Muscle of leg (tissue), 11 donors: ENCODE measurements around the gene CRB2. TPM values are rescaled to one million over a fixed set of nuclear protein-coding genes. Genes with fewer than 3 reads are reported as not detected.

Source experiments
- DNase-seq: peaks from one replicate; pipeline ENCODE4 v3.0.0; 2013
- H3K27ac ChIP-seq: one replicate; pipeline ENCODE4 v1.5.1; 2013; ENCODE audit warnings: mild to moderate bottlenecking, low read length, control low read depth
- H3K27me3 ChIP-seq: one replicate; pipeline ENCODE4 v1.6.1; 2013; ENCODE audit warnings: low read length; ENCODE audit not compliant: control insufficient read depth, insufficient read depth
- H3K36me3 ChIP-seq: one replicate; pipeline ENCODE4 v1.6.1; 2013; ENCODE audit warnings: low read length; ENCODE audit not compliant: control insufficient read depth, insufficient read depth
- H3K4me1 ChIP-seq: one replicate; pipeline ENCODE4 v1.6.1; 2013; ENCODE audit warnings: low read length; ENCODE audit not compliant: control insufficient read depth, insufficient read depth
- H3K4me3 ChIP-seq: one replicate; pipeline ENCODE4 v1.5.1; 2013; ENCODE audit warnings: low read length, control low read depth
- H3K9me3 ChIP-seq: replicated peaks from 2 replicates; pipeline ENCODE4 v1.6.1; 2013; ENCODE audit warnings: low read depth, low read length; ENCODE audit not compliant: control insufficient read depth
- WGBS: methylation state at CpG from one replicate; pipeline ENCODE4 v1.1.5; 2013; ENCODE audit warnings: missing lambda C conversion rate; ENCODE audit not compliant: insufficient coverage; 5-methylcytosine and 5-hydroxymethylcytosine counted together
- polyA plus RNA-seq, 8 donors: library from polyadenylated mRNA; unstranded; fragments of 120-200 nt; gene quantifications; one replicate each; pipeline versions ENCODE4 v1.2.1 to v1.2.3, GENCODE V29; 2013; ENCODE audit warnings: inconsistent platforms in 1 of 8, low replicate concordance in 1 of 8; ENCODE audit not compliant: insufficient read length in 8 of 8, insufficient read depth in 1 of 8
- total RNA-seq: library from RNA; stranded (reverse); fragments of 120-200 nt; gene quantifications from one replicate; pipeline ENCODE4 v1.2.4, GENCODE V29; 2013

CRB2 gene
- total and polyA plus RNA-seq, 9 donors: 0.04 to 0.22 (median 0.15) TPM

- Histone ChIP-seq H3K27me3 (peaks cover 20% of the 10 kb centered on the region), H3K27ac (no peak overlapping the region), H3K9me3 (no peaks in the 10 kb centered on the region), H3K36me3 (no peaks in the 10 kb centered on the region), H3K4me3 (no peak overlapping the region), H3K4me1 (peaks cover 29% of the 10 kb centered on the region)
- 78% methylated on average over 12 of the region's 12 CpGs for WGBS
- no peak for DNase-seq
Measured at GRCh38 chr9:123347289-123348060, 8.5 kb upstream of the CRB2 start.

- no peaks in the 10 kb centered on the region for H3K36me3 ChIP-seq
- 21% methylated on average over 4 of the region's 9 CpGs for WGBS
- peaks cover 29% of the 10 kb centered on the region for H3K27me3 ChIP-seq
- no peaks in the 10 kb centered on the region for H3K9me3 ChIP-seq
- no peak overlapping the region for H3K4me3 ChIP-seq
- DNase-seq: no peak
- H3K4me1 ChIP-seq: peaks cover 27% of the 10 kb centered on the region
- no peak overlapping the region for H3K27ac ChIP-seq
Measured at GRCh38 chr9:123348317-123348992, 7.5 kb upstream of the CRB2 start.

- peaks cover 24% of the 10 kb centered on the region for H3K4me1 ChIP-seq
- H3K36me3 ChIP-seq: no peaks in the 10 kb centered on the region
- no peaks in the 10 kb centered on the region for H3K9me3 ChIP-seq
- no peak for DNase-seq
- H3K4me3 ChIP-seq: no peak overlapping the region
- no peak overlapping the region for H3K27ac ChIP-seq
- H3K27me3 ChIP-seq: peaks cover 34% of the 10 kb centered on the region
- WGBS: no CpG with 5 or more reads among the region's 3 CpGs
Measured at GRCh38 chr9:123349033-123349432, 7.0 kb upstream of the CRB2 start.

- Histone ChIP-seq H3K4me3 (no peak overlapping the region), H3K4me1 (peaks cover 27% of the 10 kb centered on the region), H3K27me3 (peaks cover 38% of the 10 kb centered on the region), H3K9me3 (no peaks in the 10 kb centered on the region), H3K36me3 (no peaks in the 10 kb centered on the region), H3K27ac (no peak overlapping the region)
- peak; percentile 72 for DNase-seq
- WGBS: 11% methylated on average over 10 of the region's 16 CpGs
Measured at GRCh38 chr9:123349691-123350480, 6.1 kb upstream of the CRB2 start.

GRCh38 chr9:123350590-123351310 is 5.2 kb upstream of the CRB2 start:
- no peak for DNase-seq
- WGBS: 54% methylated on average over 7 of the region's 8 CpGs
- peaks cover 41% of the 10 kb centered on the region for H3K27me3 ChIP-seq

GRCh38 chr9:123353041-123353440 is 3.0 kb upstream of the CRB2 start:
- no peak overlapping the region for H3K27ac ChIP-seq
- no peaks in the 10 kb centered on the region for H3K9me3 ChIP-seq
- H3K27me3 ChIP-seq: peaks cover 47% of the 10 kb centered on the region
- H3K4me3 ChIP-seq: no peak overlapping the region
- WGBS: 92% methylated on average over 1 of the region's 4 CpGs
- H3K4me1 ChIP-seq: peaks cover 21% of the 10 kb centered on the region
- H3K36me3 ChIP-seq: no peaks in the 10 kb centered on the region
- DNase-seq: no peak

More at GRCh38 chr9:123350590-123351310, 5.2 kb upstream of the CRB2 start:
- Histone ChIP-seq H3K9me3 (no peaks in the 10 kb centered on the region), H3K4me3 (no peak overlapping the region), H3K4me1 (peaks cover 21% of the 10 kb centered on the region), H3K36me3 (no peaks in the 10 kb centered on the region), H3K27ac (no peak overlapping the region)

GRCh38 chr9:123353984-123354591 is 1.9 kb upstream of the CRB2 start:
- H3K36me3 ChIP-seq: no peaks in the 10 kb centered on the region
- DNase-seq: peak; percentile 69
- peaks cover 18% of the 10 kb centered on the region for H3K4me1 ChIP-seq
- no peak overlapping the region for H3K4me3 ChIP-seq
- H3K9me3 ChIP-seq: no peaks in the 10 kb centered on the region
- WGBS: 18% methylated on average over 17 of the region's 20 CpGs
- peaks cover 44% of the 10 kb centered on the region for H3K27me3 ChIP-seq
- H3K27ac ChIP-seq: no peak overlapping the region

GRCh38 chr9:123354806-123355508 is 1.0 kb upstream of the CRB2 start:
- H3K4me3 ChIP-seq: no peak overlapping the region
- 46% methylated on average over 8 of the region's 9 CpGs for WGBS
- H3K27ac ChIP-seq: no peak overlapping the region
- no peak for DNase-seq
- H3K4me1 ChIP-seq: peaks cover 16% of the 10 kb centered on the region
- no peaks in the 10 kb centered on the region for H3K9me3 ChIP-seq
- H3K27me3 ChIP-seq: peaks cover 38% of the 10 kb centered on the region
- no peaks in the 10 kb centered on the region for H3K36me3 ChIP-seq
